ENCODE results near the gene CNTN4.
"Not testable (repeated sequence)": the region's sequence is repeated elsewhere in the genome, so short reads cannot be mapped to it uniquely, and the experiment has no call there.

CNTN4 gene

DNA sequence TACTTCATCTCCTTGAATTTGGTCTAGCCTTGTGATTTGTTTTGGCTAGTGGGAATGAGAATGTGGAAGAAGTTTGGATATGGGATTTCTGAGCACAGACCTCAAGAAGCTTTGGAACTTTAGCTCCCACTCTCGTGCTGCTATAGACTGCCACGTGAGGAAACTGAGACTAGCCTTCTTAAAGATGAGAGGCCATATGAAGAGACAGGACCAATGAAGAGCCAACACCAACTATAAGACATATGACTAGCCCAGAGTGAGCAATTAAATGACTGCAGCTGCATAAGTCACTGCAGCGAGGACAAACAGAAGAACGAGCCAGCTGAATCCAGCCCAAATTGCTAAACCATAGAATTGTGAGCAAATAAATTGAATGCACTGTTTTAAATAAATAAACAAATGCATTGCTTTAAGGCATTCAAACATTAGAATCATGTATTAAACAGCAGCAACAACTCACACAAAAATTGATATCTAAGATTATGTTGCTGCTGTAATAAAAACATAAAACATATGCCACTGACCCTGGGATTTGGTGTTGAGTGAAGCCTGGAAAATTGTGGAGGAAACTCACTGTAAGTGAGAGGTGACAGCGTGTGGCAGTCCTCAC, 15.7 kb upstream of the CNTN4 start:
- H3K27ac ChIP-seq (ENCODE audit: low read length): no peak overlapping the region
- no peak overlapping the region for H3K9ac ChIP-seq (ENCODE audit: low read length)
- peaks cover 5% of the 10 kb centered on the region; the same call in 1 of the 2 replicates for H3K4me1 ChIP-seq (ENCODE audit: low read length)
- no peak overlapping the region for H3K4me2 ChIP-seq (ENCODE audit: low read length)
- no peak overlapping the region for H3K4me3 ChIP-seq (ENCODE audit: low read length)
- H4K20me1 ChIP-seq (ENCODE audit: insufficient read depth, low read length): no peaks in the 10 kb centered on the region
- no peaks in the 10 kb centered on the region for H3K27me3 ChIP-seq (ENCODE audit: low read depth, low read length)
- H3K9me3 ChIP-seq (ENCODE audit: insufficient read depth, low read length): no peaks in the 10 kb centered on the region
- TF ChIP-seq, protein P1, sequence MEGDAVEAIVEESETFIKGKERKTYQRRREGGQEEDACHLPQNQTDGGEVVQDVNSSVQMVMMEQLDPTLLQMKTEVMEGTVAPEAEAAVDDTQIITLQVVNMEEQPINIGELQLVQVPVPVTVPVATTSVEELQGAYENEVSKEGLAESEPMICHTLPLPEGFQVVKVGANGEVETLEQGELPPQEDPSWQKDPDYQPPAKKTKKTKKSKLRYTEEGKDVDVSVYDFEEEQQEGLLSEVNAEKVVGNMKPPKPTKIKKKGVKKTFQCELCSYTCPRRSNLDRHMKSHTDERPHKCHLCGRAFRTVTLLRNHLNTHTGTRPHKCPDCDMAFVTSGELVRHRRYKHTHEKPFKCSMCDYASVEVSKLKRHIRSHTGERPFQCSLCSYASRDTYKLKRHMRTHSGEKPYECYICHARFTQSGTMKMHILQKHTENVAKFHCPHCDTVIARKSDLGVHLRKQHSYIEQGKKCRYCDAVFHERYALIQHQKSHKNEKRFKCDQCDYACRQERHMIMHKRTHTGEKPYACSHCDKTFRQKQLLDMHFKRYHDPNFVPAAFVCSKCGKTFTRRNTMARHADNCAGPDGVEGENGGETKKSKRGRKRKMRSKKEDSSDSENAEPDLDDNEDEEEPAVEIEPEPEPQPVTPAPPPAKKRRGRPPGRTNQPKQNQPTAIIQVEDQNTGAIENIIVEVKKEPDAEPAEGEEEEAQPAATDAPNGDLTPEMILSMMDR (IDR thresholded peaks at IDR 0.05; ENCODE audit: low read depth, low read length): no peak
- TF ChIP-seq EZH2phosphoT487 (IDR thresholded peaks at IDR 0.05; ENCODE audit: low read depth): no peak
- no peaks in the 10 kb centered on the region for H3K36me3 ChIP-seq (replicated peaks; ENCODE audit: low read depth, low read length)
- H3K79me2 ChIP-seq (ENCODE audit: low read length): no peaks in the 10 kb centered on the region
- H2AFZ ChIP-seq (ENCODE audit: low read depth, low read length): no peak overlapping the region

DNA sequence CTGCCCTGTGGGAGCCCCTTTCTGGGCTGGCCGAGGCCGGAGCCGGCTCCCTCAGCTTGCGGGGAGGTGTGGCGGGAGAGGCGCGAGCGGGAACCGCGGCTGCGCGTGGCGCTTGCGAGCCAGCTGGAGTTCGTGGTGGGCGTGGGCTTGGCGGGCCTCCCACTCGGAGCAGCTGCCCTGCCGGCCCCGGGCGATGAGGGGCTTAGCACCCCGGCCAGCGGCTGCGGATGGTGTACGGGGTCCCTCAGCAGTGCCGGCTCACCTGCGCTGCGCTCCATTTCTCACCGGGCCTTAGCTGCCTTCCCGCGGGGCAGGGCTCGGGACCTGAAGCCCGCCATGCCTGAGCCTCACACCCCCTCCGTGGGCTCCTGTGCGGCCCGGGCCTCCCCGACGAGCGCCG, 15.1 kb upstream of the CNTN4 start:
- H2AFZ ChIP-seq (ENCODE audit: low read depth, low read length); H3K4me2 ChIP-seq (ENCODE audit: low read length); H4K20me1 ChIP-seq (ENCODE audit: insufficient read depth, low read length); H3K79me2 ChIP-seq (ENCODE audit: low read length); H3K4me3 ChIP-seq (ENCODE audit: low read length); H3K9ac ChIP-seq (ENCODE audit: low read length); H3K9me3 ChIP-seq (ENCODE audit: insufficient read depth, low read length); H3K36me3 ChIP-seq (replicated peaks; ENCODE audit: low read depth, low read length); H3K4me1 ChIP-seq (ENCODE audit: low read length); H3K27ac ChIP-seq (ENCODE audit: low read length); H3K27me3 ChIP-seq (ENCODE audit: low read depth, low read length): not testable (repeated sequence)

DNA sequence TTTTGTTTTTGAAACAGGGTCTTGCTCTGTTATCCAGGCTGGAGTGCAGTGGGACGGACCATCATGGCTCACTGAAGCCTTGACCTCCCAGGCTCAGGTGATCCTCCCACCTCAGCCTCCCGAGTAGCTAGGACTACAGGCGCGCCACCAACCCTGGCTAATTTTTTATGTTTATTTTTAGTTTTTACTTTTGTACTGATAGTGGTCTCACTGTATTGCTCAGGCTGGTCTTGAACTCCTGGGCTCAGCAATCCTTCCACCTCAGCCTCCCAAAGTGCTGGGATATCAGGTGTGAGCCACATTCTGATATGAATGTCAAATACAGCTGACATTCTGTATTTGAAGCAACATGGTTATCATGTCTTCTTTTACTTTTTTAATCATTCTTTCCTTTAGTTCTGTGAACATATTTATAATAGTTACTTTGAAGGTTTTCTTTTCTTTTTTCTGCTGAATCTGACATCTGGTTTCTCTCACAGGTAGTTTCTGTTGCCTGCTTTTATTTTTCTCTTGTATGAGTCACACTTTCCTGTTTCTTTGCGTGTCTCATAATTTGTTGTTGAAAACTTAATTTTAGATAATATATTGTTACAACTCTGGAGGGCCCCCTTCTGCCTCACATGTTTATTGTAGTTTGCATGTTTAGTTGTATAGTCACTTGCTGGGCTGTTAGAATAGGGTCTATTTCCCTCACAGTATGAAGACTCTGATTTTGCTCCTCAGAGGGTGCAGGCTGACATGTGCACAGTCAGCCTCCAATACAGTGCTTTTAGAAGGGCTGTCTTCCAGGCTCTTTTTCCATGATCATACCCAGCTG, 8.4 kb upstream of the CNTN4 start:
- no peak overlapping the region for H3K4me3 ChIP-seq (ENCODE audit: low read length)
- no peak overlapping the region for H3K4me2 ChIP-seq (ENCODE audit: low read length)
- H3K9ac ChIP-seq (ENCODE audit: low read length): no peak overlapping the region
- no peaks in the 10 kb centered on the region for H4K20me1 ChIP-seq (ENCODE audit: insufficient read depth, low read length)
- no peak overlapping the region for H2AFZ ChIP-seq (ENCODE audit: low read depth, low read length)
- no peaks in the 10 kb centered on the region for H3K27me3 ChIP-seq (ENCODE audit: low read depth, low read length)
- no peaks in the 10 kb centered on the region for H3K36me3 ChIP-seq (replicated peaks; ENCODE audit: low read depth, low read length)
- no peaks in the 10 kb centered on the region for H3K79me2 ChIP-seq (ENCODE audit: low read length)
- no peaks in the 10 kb centered on the region for H3K4me1 ChIP-seq (ENCODE audit: low read length)
- H3K9me3 ChIP-seq (ENCODE audit: insufficient read depth, low read length): no peaks in the 10 kb centered on the region
- H3K27ac ChIP-seq (ENCODE audit: low read length): no peak overlapping the region
- TF ChIP-seq, protein P1 (IDR thresholded peaks at IDR 0.05; ENCODE audit: low read depth, low read length): no peak
- TF ChIP-seq EZH2phosphoT487 (IDR thresholded peaks at IDR 0.05; ENCODE audit: low read depth): no peak

DNA sequence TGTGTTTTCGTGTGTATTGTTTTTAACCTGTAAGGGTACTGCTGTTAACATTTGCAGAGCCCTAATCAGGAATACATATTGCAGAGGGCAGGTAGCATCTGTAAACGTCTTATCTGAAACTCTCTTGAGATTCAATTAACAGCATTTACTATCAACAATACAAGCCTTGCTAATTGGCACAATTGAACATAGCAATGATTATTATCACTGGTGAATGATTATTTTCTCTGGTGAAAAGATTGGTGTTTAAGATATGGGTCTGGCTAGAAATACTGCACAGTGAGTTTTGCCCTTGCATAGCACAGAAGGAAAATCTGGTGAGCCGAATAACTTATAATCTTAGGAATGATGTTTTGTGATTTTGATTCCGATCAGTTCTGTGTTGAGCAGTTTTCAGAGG, 5.9 kb upstream of the CNTN4 start:
- Histone ChIP-seq H3K4me1 (ENCODE audit: low read length) (no peaks in the 10 kb centered on the region), H3K9me3 (ENCODE audit: insufficient read depth, low read length) (no peaks in the 10 kb centered on the region), H3K79me2 (ENCODE audit: low read length) (no peaks in the 10 kb centered on the region), H3K4me3 (ENCODE audit: low read length) (no peak overlapping the region), H3K36me3 (replicated peaks; ENCODE audit: low read depth, low read length) (no peaks in the 10 kb centered on the region), H3K9ac (ENCODE audit: low read length) (no peak overlapping the region), H3K27ac (ENCODE audit: low read length) (no peak overlapping the region), H4K20me1 (ENCODE audit: insufficient read depth, low read length) (no peaks in the 10 kb centered on the region), H3K27me3 (ENCODE audit: low read depth, low read length) (no peaks in the 10 kb centered on the region), H3K4me2 (ENCODE audit: low read length) (no peak overlapping the region), H2AFZ (ENCODE audit: low read depth, low read length) (no peak overlapping the region)
- TF ChIP-seq, protein P1 (IDR thresholded peaks at IDR 0.05; ENCODE audit: low read depth, low read length): no peak
- no peak for TF ChIP-seq EZH2phosphoT487 (IDR thresholded peaks at IDR 0.05; ENCODE audit: low read depth)

All from OCI-LY3 (cell line).